Smooth muscle cell (in vitro differentiated cells): Measurements from ENCODE around the gene HPGD. TPM values are rescaled to one million over a fixed set of nuclear protein-coding genes. Genes with fewer than 3 reads are reported as not detected.

ENCODE experiments used
- DNase-seq: peaks from one replicate; lab custom pipeline; 2025; ENCODE audit not compliant: unreplicated experiment; lab: John Stamatoyannopoulos, UW
- H2AFZ ChIP-seq: fragments of 200-600 bp; sonication (generic); 2 replicates; pipeline ENCODE4 v1.6.0; 2016; ENCODE audit warnings: antibody characterized with exemption, low read depth, mild to moderate bottlenecking
- H3F3A ChIP-seq: fragments of 200-600 bp; sonication (generic); 2 replicates; pipeline ENCODE4 v1.6.0; 2017; ENCODE audit warnings: antibody characterized with exemption, low read depth
- H3K27ac ChIP-seq: fragments of 200-600 bp; sonication (generic); 2 replicates; pipeline ENCODE4 v1.5.1; 2016; ENCODE audit warnings: low read depth, mild to moderate bottlenecking
- H3K27me3 ChIP-seq: fragments of 200-600 bp; sonication (generic); 2 replicates; pipeline ENCODE4 v1.6.1; 2016; ENCODE audit warnings: low read depth, mild to moderate bottlenecking
- H3K36me3 ChIP-seq: fragments of 200-600 bp; sonication (generic); 2 replicates; pipeline ENCODE4 v1.5.1; 2016; ENCODE audit warnings: low read depth
- H3K4me1 ChIP-seq: fragments of 200-600 bp; sonication (generic); 2 replicates; pipeline ENCODE4 v1.5.1; 2016; ENCODE audit warnings: low read depth
- H3K4me2 ChIP-seq: fragments of 200-600 bp; sonication (generic); 2 replicates; pipeline ENCODE4 v1.6.0; 2016; ENCODE audit warnings: mild to moderate bottlenecking
- H3K4me3 ChIP-seq: fragments of 200-600 bp; sonication (generic); 2 replicates; pipeline ENCODE4 v1.5.1; 2016; ENCODE audit warnings: mild to moderate bottlenecking
- H3K79me2 ChIP-seq: fragments of 200-600 bp; sonication (generic); 2 replicates; pipeline ENCODE4 v1.6.0; 2016; ENCODE audit warnings: low read depth, mild to moderate bottlenecking
- H3K9ac ChIP-seq: fragments of 200-600 bp; sonication (generic); 2 replicates; pipeline ENCODE4 v1.6.0; 2016; ENCODE audit warnings: low read depth
- H3K9me3 ChIP-seq: fragments of 200-600 bp; sonication (generic); replicated peaks from 2 replicates; pipeline ENCODE4 v1.5.1; 2016; ENCODE audit warnings: low read depth
- H4K20me1 ChIP-seq: fragments of 200-600 bp; sonication (generic); 2 replicates; pipeline ENCODE4 v1.6.0; 2016; ENCODE audit warnings: low read depth
- WGBS: methylation state at CpG from one replicate; pipeline ENCODE4 v1.1.7; 2016; ENCODE audit warnings: low lambda C conversion rate; 5-methylcytosine and 5-hydroxymethylcytosine counted together
- polyA plus RNA-seq: library from polyadenylated mRNA; unstranded; fragments of >200 nt; fragmentation: Nextera tagmentation; extraction: Ambion mirVana; gene quantifications from 2 replicates; pipeline ENCODE4 v1.2.1, GENCODE V29; 2016
- total RNA-seq: library from RNA; depleted of rRNA; stranded (reverse); fragments of >200 nt; gene quantifications from 2 replicates; pipeline ENCODE4 v1.2.3, GENCODE V29; 2014
- TF ChIP-seq, protein P1 (sequence below): fragments of 200-600 bp; sonication (generic); IDR thresholded peaks from 2 replicates; pipeline ENCODE4 v1.5.1; 2017; ENCODE audit warnings: borderline replicate concordance, mild to moderate bottlenecking, antibody characterized with exemption; ENCODE audit not compliant: insufficient read depth, poor library complexity, severe bottlenecking

The HPGD gene
- total and polyA plus RNA-seq, 2 experiments from 2014 or later: 0.97 to 20.0 TPM

DNA sequence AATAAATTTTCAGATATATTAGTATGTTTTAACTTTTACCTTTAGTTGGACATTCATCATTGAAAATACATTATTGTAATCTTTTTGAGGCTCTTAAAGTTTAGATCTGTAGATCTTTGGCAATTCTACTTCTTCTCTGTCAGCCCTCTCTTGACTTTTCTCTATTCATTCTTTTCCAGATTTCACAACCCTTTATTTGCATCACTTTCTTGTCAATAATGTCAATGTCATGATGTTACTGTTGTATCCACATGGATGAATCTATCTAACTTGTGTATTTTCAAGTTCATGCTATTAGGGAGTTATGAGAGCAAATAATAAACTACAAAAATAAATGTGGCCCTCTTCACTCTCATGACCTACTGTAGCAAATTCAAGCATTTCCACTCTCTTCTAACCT, 23.0 kb upstream of the HPGD start:
- no peak for DNase-seq
- Histone ChIP-seq H3F3A (no peaks in the 10 kb centered on the region), H3K27me3 (no peaks in the 10 kb centered on the region), H3K9ac (no peak overlapping the region), H3K9me3 (no peaks in the 10 kb centered on the region), H3K4me1 (no peaks in the 10 kb centered on the region), H4K20me1 (no peaks in the 10 kb centered on the region), H2AFZ (no peak overlapping the region), H3K36me3 (no peaks in the 10 kb centered on the region), H3K4me3 (no peak overlapping the region), H3K27ac (no peak overlapping the region), H3K4me2 (no peak overlapping the region), H3K79me2 (no peaks in the 10 kb centered on the region)
- TF ChIP-seq, protein P1, sequence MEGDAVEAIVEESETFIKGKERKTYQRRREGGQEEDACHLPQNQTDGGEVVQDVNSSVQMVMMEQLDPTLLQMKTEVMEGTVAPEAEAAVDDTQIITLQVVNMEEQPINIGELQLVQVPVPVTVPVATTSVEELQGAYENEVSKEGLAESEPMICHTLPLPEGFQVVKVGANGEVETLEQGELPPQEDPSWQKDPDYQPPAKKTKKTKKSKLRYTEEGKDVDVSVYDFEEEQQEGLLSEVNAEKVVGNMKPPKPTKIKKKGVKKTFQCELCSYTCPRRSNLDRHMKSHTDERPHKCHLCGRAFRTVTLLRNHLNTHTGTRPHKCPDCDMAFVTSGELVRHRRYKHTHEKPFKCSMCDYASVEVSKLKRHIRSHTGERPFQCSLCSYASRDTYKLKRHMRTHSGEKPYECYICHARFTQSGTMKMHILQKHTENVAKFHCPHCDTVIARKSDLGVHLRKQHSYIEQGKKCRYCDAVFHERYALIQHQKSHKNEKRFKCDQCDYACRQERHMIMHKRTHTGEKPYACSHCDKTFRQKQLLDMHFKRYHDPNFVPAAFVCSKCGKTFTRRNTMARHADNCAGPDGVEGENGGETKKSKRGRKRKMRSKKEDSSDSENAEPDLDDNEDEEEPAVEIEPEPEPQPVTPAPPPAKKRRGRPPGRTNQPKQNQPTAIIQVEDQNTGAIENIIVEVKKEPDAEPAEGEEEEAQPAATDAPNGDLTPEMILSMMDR: no peak

DNA sequence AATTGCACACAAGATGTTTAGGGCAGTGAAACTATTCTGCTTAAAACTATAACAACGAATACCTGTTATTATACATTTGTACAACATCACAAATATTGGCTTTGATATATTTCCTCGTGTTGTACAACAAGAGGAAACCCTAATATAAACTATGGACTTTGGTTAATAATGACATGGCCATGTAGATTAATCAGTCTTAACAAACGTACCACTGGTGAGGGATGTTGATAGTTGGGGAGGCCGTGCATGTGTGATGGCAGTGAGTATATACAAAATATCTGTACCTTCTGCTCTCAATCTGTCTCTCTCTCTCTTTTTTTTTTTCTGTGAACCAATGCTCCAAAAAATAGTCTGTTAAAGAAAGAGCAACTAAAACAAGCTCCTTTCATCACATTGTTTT, 22.2 kb upstream of the HPGD start:
- no peak overlapping the region for H3K4me3 ChIP-seq
- H3K27me3 ChIP-seq: no peaks in the 10 kb centered on the region
- no peaks in the 10 kb centered on the region for H3K9me3 ChIP-seq
- no peak overlapping the region for H3K4me2 ChIP-seq
- 92% methylated on average over 4 of the region's 4 CpGs for WGBS
- no peak for DNase-seq
- H3K27ac ChIP-seq: no peak overlapping the region
- no peaks in the 10 kb centered on the region for H3F3A ChIP-seq
- H3K79me2 ChIP-seq: no peaks in the 10 kb centered on the region
- no peaks in the 10 kb centered on the region for H4K20me1 ChIP-seq
- no peaks in the 10 kb centered on the region for H3K36me3 ChIP-seq
- TF ChIP-seq, protein P1: no peak
- H3K4me1 ChIP-seq: no peaks in the 10 kb centered on the region
- no peak overlapping the region for H2AFZ ChIP-seq
- H3K9ac ChIP-seq: no peak overlapping the region

DNA sequence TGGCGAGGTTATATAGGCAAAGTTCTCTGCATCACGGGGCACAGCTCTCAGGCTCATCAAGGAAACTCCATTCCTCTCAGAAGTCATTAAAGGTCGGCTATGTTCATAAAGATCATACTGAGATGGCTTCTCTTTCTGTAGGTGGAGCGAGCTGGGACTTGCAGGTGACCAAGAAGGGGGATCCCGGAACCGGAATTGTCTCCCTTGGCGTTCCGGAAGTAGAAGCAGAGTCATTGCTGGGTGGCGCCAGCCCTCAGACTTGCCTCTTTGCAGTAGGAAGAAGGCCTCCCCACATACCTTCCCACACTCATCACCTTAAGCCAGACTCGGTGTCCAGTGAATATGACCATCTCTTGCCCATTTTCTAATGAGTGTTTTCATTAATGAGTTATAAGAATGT, 17.9 kb upstream of the HPGD start:
- Histone ChIP-seq H3K4me3 (no peak overlapping the region), H3K9me3 (no peaks in the 10 kb centered on the region), H3K79me2 (no peaks in the 10 kb centered on the region), H2AFZ (no peak overlapping the region), H3F3A (no peaks in the 10 kb centered on the region), H4K20me1 (no peaks in the 10 kb centered on the region), H3K9ac (no peak overlapping the region), H3K4me2 (no peak overlapping the region), H3K27ac (no peak overlapping the region), H3K36me3 (no peaks in the 10 kb centered on the region), H3K4me1 (no peaks in the 10 kb centered on the region), H3K27me3 (no peaks in the 10 kb centered on the region)
- WGBS: 94% methylated on average over 10 of the region's 10 CpGs
- TF ChIP-seq, protein P1: no peak
- DNase-seq: no peak

DNA sequence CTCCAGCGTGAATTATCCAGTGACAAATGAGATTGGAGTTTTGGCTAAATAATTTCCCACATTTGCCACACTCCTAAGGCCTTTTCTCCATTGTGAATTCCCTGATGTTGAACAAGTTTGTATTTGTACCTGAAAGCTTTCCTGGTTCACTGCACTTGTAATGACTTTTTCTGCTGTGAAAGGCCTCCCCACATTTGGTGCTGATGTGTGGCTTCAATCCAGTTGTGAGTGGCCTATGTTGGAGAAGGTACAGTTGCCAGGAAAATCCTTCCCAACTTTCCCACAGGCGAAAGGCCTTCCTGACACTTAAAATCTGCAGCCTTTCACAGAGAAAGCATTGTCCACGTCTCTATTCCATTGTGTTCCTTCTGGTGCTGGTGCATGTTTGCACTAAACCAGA, 17.3 kb upstream of the HPGD start:
- no peaks in the 10 kb centered on the region for H3F3A ChIP-seq
- no peaks in the 10 kb centered on the region for H3K4me1 ChIP-seq
- H2AFZ ChIP-seq: no peak overlapping the region
- no peaks in the 10 kb centered on the region for H3K9me3 ChIP-seq
- no peaks in the 10 kb centered on the region for H3K36me3 ChIP-seq
- DNase-seq: no peak
- H4K20me1 ChIP-seq: no peaks in the 10 kb centered on the region
- no peaks in the 10 kb centered on the region for H3K79me2 ChIP-seq
- no peak overlapping the region for H3K9ac ChIP-seq
- no peak overlapping the region for H3K4me3 ChIP-seq
- TF ChIP-seq, protein P1: no peak
- H3K27me3 ChIP-seq: no peaks in the 10 kb centered on the region
- H3K27ac ChIP-seq: no peak overlapping the region
- 87% methylated on average over 3 of the region's 3 CpGs for WGBS
- H3K4me2 ChIP-seq: no peak overlapping the region
